GM21528 (cell line): Measurements from ENCODE around the gene RBKS.
"Not testable (repeated sequence)": the region's sequence is repeated elsewhere in the genome, so short reads cannot be mapped to it uniquely, and the experiment has no call there.

Experiments
- ATAC-seq: cut with Tn5 transposase; IDR thresholded peaks from one replicate; pipeline ENCODE4 v1.9.1; 2021; ENCODE audit warnings: mild to moderate bottlenecking, moderate library complexity; ENCODE audit not compliant: unreplicated experiment, low FRiP score

Gene RBKS

GRCh38 chr2:27907547-27907946, 17.4 kb upstream of the RBKS start:
- ATAC-seq: no peak

GRCh38 chr2:27906074-27906473, 15.9 kb upstream of the RBKS start:
- ATAC-seq: no peak

GRCh38 chr2:27904405-27904665, 14.1 kb upstream of the RBKS start:
- ATAC-seq: no peak

- ATAC-seq: no peak
Observed at GRCh38 chr2:27903649-27904404, 13.6 kb upstream of the RBKS start.

GRCh38 chr2:27903018-27903417, 12.8 kb upstream of the RBKS start:
- ATAC-seq: no peak

GRCh38 chr2:27902098-27902497, 11.9 kb upstream of the RBKS start:
- no peak for ATAC-seq

- no peak for ATAC-seq
Observed at GRCh38 chr2:27901234-27901633, 11.0 kb upstream of the RBKS start.

GRCh38 chr2:27897717-27898116, 7.5 kb upstream of the RBKS start:
- no peak for ATAC-seq

GRCh38 chr2:27893006-27893405, 2.8 kb upstream of the RBKS start:
- no peak for ATAC-seq

GRCh38 chr2:27891673-27892105, 1.5 kb upstream of the RBKS start:
- no peak for ATAC-seq

GRCh38 chr2:27890924-27891672, 911 bp upstream of the RBKS start:
- ATAC-seq: peak; percentile 21

- ATAC-seq: no peak
Observed at GRCh38 chr2:27889774-27890145, 427 bp downstream of the RBKS start.

- ATAC-seq: no peak
Observed at GRCh38 chr2:27888790-27889189, 1.4 kb downstream of the RBKS start.

GRCh38 chr2:27887830-27888229, 2.4 kb downstream of the RBKS start:
- no peak for ATAC-seq

- no peak for ATAC-seq
Observed at GRCh38 chr2:27887111-27887510, 3.1 kb downstream of the RBKS start.

GRCh38 chr2:27886322-27886721, 3.9 kb downstream of the RBKS start:
- no peak for ATAC-seq

- no peak for ATAC-seq
Observed at GRCh38 chr2:27885661-27886060, 4.5 kb downstream of the RBKS start.

GRCh38 chr2:27885234-27885633, 5.0 kb downstream of the RBKS start:
- no peak for ATAC-seq

GRCh38 chr2:27884601-27885000, 5.6 kb downstream of the RBKS start:
- no peak for ATAC-seq

- ATAC-seq: not testable (repeated sequence)
Observed at GRCh38 chr2:27882584-27882922, 7.6 kb downstream of the RBKS start.

GRCh38 chr2:27881815-27882583, 8.2 kb downstream of the RBKS start:
- not testable (repeated sequence) for ATAC-seq

GRCh38 chr2:27878825-27879224, 11.4 kb downstream of the RBKS start:
- ATAC-seq: no peak
